SK-N-SH (cell line): ENCODE results near the gene AMN1. TPM values are rescaled to one million over a fixed set of nuclear protein-coding genes. Genes with fewer than 3 reads are reported as not detected.

Experiments used
- CTCF ChIA-PET: fragments of 300-600, 350-600 bp; formaldehyde crosslinking; extraction: SDS; loops from one replicate; lab custom pipeline; 2021; lab: Yijun Ruan, JAX
- POLR2A ChIA-PET: fragments of 350-600 bp; sonication (Branson Sonifier 250); formaldehyde crosslinking; extraction: SDS; loops from one replicate; lab custom pipeline; 2020; ENCODE audit warnings: antibody characterized with exemption, inconsistent platforms; lab: Yijun Ruan, JAX
- DNase-seq: peaks from one replicate; pipeline ENCODE4 v3.0.0; 2012
- H2AFZ ChIP-seq: fragments of 200-600 bp; sonication (generic); 2 replicates; pipeline ENCODE4 v1.8.1; 2016; ENCODE audit warnings: antibody characterized with exemption, mild to moderate bottlenecking, low read depth
- H3F3A ChIP-seq: fragments of 200-600 bp; sonication (generic); replicated peaks from 2 replicates; pipeline ENCODE3; 2016; ENCODE audit warnings: antibody characterized with exemption, mild to moderate bottlenecking; ENCODE audit not compliant: insufficient read depth
- H3K27ac ChIP-seq, 2 experiments: fragments of 200-500 bp in 1 of 2; fragments of 200-600 bp in 1 of 2; sonication (Bioruptor generic) in 1 of 2; sonication (generic), shearing (Covaris generic) in 1 of 2; 2 replicates each; pipeline versions ENCODE4 v1.5.1 to v1.6.1; 2014 to 2016; ENCODE audit warnings: low read depth in 2 of 2, inconsistent platforms in 1 of 2, low read length in 1 of 2, mild to moderate bottlenecking in 1 of 2, mixed read lengths in 1 of 2
- H3K27me3 ChIP-seq: fragments of 200-600 bp; sonication (generic), shearing (Covaris generic); 2 replicates; pipeline ENCODE4 v1.6.1; 2016; ENCODE audit warnings: mixed run types; ENCODE audit not compliant: insufficient read depth
- H3K36me3 ChIP-seq, 2 experiments: fragments of 200-500 bp in 1 of 2; fragments of 200-600 bp in 1 of 2; sonication (Bioruptor generic) in 1 of 2; sonication (generic) in 1 of 2; replicated peaks in 1 of 2; 2 replicates each; pipeline versions ENCODE3 to v1.5.1; 2014 to 2016; ENCODE audit warnings: low read length in 1 of 2, mild to moderate bottlenecking in 1 of 2; ENCODE audit not compliant: insufficient read depth in 2 of 2, control insufficient read depth in 1 of 2
- H3K4me1 ChIP-seq, 2 experiments: fragments of 200-500 bp in 1 of 2; fragments of 200-600 bp in 1 of 2; sonication (Bioruptor generic) in 1 of 2; sonication (generic), shearing (Covaris generic) in 1 of 2; 2 replicates each; pipeline versions ENCODE4 v1.5.1 to v1.6.1; 2014 to 2016; ENCODE audit warnings: low read depth in 1 of 2, low read length in 1 of 2, mixed run types in 1 of 2; ENCODE audit not compliant: insufficient read depth in 2 of 2, control insufficient read depth in 1 of 2
- H3K4me2 ChIP-seq: fragments of 200-600 bp; sonication (generic), shearing (Covaris generic); 2 replicates; pipeline ENCODE4 v1.6.1; 2017; ENCODE audit warnings: mixed run types
- H3K4me3 ChIP-seq, 2 experiments: fragments of 200-500 bp in 1 of 2; fragments of 200-600 bp in 1 of 2; sonication (Bioruptor generic) in 1 of 2; sonication (generic), shearing (Covaris generic) in 1 of 2; 2 replicates each; pipeline versions ENCODE4 v1.5.1 to v1.8.1; 2014 to 2016; ENCODE audit warnings: low read depth in 2 of 2, inconsistent platforms in 1 of 2, low read length in 1 of 2, mild to moderate bottlenecking in 1 of 2, mixed read lengths in 1 of 2, moderate library complexity in 1 of 2
- H3K79me2 ChIP-seq: fragments of 200-600 bp; sonication (generic); 2 replicates; pipeline ENCODE4 v1.8.1; 2017; ENCODE audit warnings: mild to moderate bottlenecking; ENCODE audit not compliant: insufficient read depth
- H3K9ac ChIP-seq: fragments of 200-600 bp; sonication (generic); 2 replicates; pipeline ENCODE4 v1.6.1; 2017; ENCODE audit warnings: mixed run types
- H3K9me2 ChIP-seq: fragments of 200-600 bp; sonication (generic); 2 replicates; pipeline ENCODE4 v1.6.1; 2017; ENCODE audit warnings: mixed run types
- H3K9me3 ChIP-seq: fragments of 200-600 bp; sonication (generic); 2 replicates; pipeline ENCODE4 v1.6.1; 2017; ENCODE audit warnings: mixed run types, mild to moderate bottlenecking, moderate library complexity
- H4K20me1 ChIP-seq: fragments of 200-600 bp; sonication (generic); 2 replicates; pipeline ENCODE4 v1.6.1; 2017; ENCODE audit warnings: mild to moderate bottlenecking, mixed run types; ENCODE audit not compliant: insufficient read depth
- CHD2 ChIP-seq: fragments of 150-350 bp; IDR thresholded peaks from 2 replicates; pipeline ENCODE4 v1.6.1; 2018; ENCODE audit warnings: low read length; ENCODE audit not compliant: partially characterized antibody
- CTCF ChIP-seq: fragments of 200-600 bp; sonication (generic); IDR thresholded peaks from 2 replicates; pipeline ENCODE4 v1.6.1; 2017; ENCODE audit warnings: antibody characterized with exemption, mild to moderate bottlenecking, moderate library complexity
- EP300 ChIP-seq, 2 experiments: IDR thresholded peaks; 2 replicates each; pipeline versions ENCODE4 v1.4.0 to v1.6.1; 2012; ENCODE audit warnings: borderline replicate concordance in 1 of 2, low read depth in 1 of 2, low read length in 1 of 2
- FOSL2 ChIP-seq: IDR thresholded peaks from 2 replicates; pipeline ENCODE4 v1.4.0; 2012; ENCODE audit warnings: low read depth, mild to moderate bottlenecking, moderate library complexity, borderline replicate concordance
- FOXJ3 ChIP-seq: sonication (generic); formaldehyde crosslinking; IDR thresholded peaks from 2 replicates; pipeline ENCODE4 v1.5.1; 2020; ENCODE audit warnings: mild to moderate bottlenecking, missing genetic modification reagents
- FOXM1 ChIP-seq: IDR thresholded peaks from 2 replicates; pipeline ENCODE4 v1.4.0; 2012; ENCODE audit warnings: low read depth, mild to moderate bottlenecking
- GATA2 ChIP-seq: sonication (generic); formaldehyde crosslinking; IDR thresholded peaks from 2 replicates; pipeline ENCODE4 v1.5.0; 2020; ENCODE audit warnings: mild to moderate bottlenecking, missing genetic modification reagents
- MEF2A ChIP-seq: IDR thresholded peaks from 2 replicates; pipeline ENCODE4 v1.4.0; 2012; ENCODE audit warnings: low read depth, borderline replicate concordance
- NFIC ChIP-seq: IDR thresholded peaks from 2 replicates; pipeline ENCODE4 v1.4.0; 2012; ENCODE audit warnings: borderline replicate concordance
- POLR2AphosphoS5 ChIP-seq: IDR thresholded peaks from 2 replicates; pipeline ENCODE4 v1.6.1; 2012; ENCODE audit warnings: low read depth, low read length
- RCOR1 ChIP-seq: fragments of 150-350 bp; IDR thresholded peaks from 2 replicates; pipeline ENCODE4 v1.6.1; 2017; ENCODE audit warnings: antibody characterized with exemption, low read length
- RFX5 ChIP-seq: IDR thresholded peaks from 2 replicates; pipeline ENCODE4 v1.6.1; 2012; ENCODE audit warnings: mild to moderate bottlenecking, improper control_type of control experiment, low read length
- SIN3A ChIP-seq: IDR thresholded peaks from 2 replicates; pipeline ENCODE4 v1.6.1; 2012; ENCODE audit warnings: low read depth, mild to moderate bottlenecking, low read length, moderate library complexity, borderline replicate concordance
- TAF1 ChIP-seq: IDR thresholded peaks from 2 replicates; pipeline ENCODE4 v1.6.1; 2012; ENCODE audit warnings: low read depth, mild to moderate bottlenecking, low read length, moderate library complexity, borderline replicate concordance
- TCF12 ChIP-seq: IDR thresholded peaks from 2 replicates; pipeline ENCODE4 v1.4.0; 2012
- TEAD4 ChIP-seq: IDR thresholded peaks from 2 replicates; pipeline ENCODE4 v1.4.0; 2012; ENCODE audit warnings: mild to moderate bottlenecking, borderline replicate concordance; ENCODE audit not compliant: insufficient read depth
- USF2 ChIP-seq: fragments of 150-350 bp; IDR thresholded peaks from 2 replicates; pipeline ENCODE4 v1.6.1; 2017; ENCODE audit warnings: antibody characterized with exemption, low read length, low read depth, borderline replicate concordance
- YY1 ChIP-seq: IDR thresholded peaks from 2 replicates; pipeline ENCODE4 v1.4.0; 2012; ENCODE audit warnings: low read depth, mild to moderate bottlenecking
- ZBTB33 ChIP-seq: IDR thresholded peaks from 2 replicates; pipeline ENCODE4 v1.4.0; 2012; ENCODE audit warnings: low read depth, borderline replicate concordance
- WGBS: methylation state at CpG from one replicate; pipeline ENCODE4 v1.1.6; 2017; ENCODE audit warnings: low lambda C conversion rate; 5-methylcytosine and 5-hydroxymethylcytosine counted together
- polyA plus RNA-seq, 3 experiments: library from polyadenylated mRNA; depleted of rRNA; stranded (reverse); fragments of >200 nt; gene quantifications; 2 replicates each; pipeline ENCODE4 v1.2.3, GENCODE V29; 2012

Gene AMN1
- polyA plus RNA-seq, 1 of the 3 experiments (the other 2 are of a cell fraction), result 8.6 TPM

GRCh38 chr12:31742891-31743290 lies 14.1 kb upstream of the AMN1 start:
- Histone ChIP-seq H4K20me1 (no peaks in the 10 kb centered on the region), H3K4me1 (peaks cover 0 to 16% of the 10 kb centered on the region in 2 experiments; a peak in 1 of 4 replicates), H3K4me3 (no peak overlapping the region), H3K4me2 (no peak overlapping the region), H3K36me3 (no peaks in the 10 kb centered on the region), H3K79me2 (no peaks in the 10 kb centered on the region), H3K9ac (no peak overlapping the region), H3F3A (no peaks in the 10 kb centered on the region), H2AFZ (no peak overlapping the region), H3K27ac (no peak overlapping the region), H3K9me3 (no peaks in the 10 kb centered on the region), H3K27me3 (no peaks in the 10 kb centered on the region), H3K9me2 (no peaks in the 10 kb centered on the region)
- no peak for TF ChIP-seq FOXM1
- no peak for TF ChIP-seq EP300 (IDR thresholded peaks at IDR 0.05; ENCODE audit: borderline replicate concordance in 1 of 2, low read depth in 1 of 2, low read length in 1 of 2)
- TF ChIP-seq YY1, result no peak
- no peak for TF ChIP-seq FOXJ3 (CRISPR knock-in tag)
- TF ChIP-seq POLR2AphosphoS5, result no peak
- no peak for TF ChIP-seq ZBTB33
- no peak for TF ChIP-seq SIN3A
- no peak for TF ChIP-seq CTCF
- no peak for TF ChIP-seq MEF2A
- no peak for TF ChIP-seq CHD2
- no peak for TF ChIP-seq TEAD4
- no peak for TF ChIP-seq TAF1
- no peak for TF ChIP-seq USF2
- no peak for TF ChIP-seq RFX5
- TF ChIP-seq NFIC, result no peak
- TF ChIP-seq TCF12, result no peak
- no peak for TF ChIP-seq GATA2 (CRISPR knock-in tag)
- no peak for TF ChIP-seq RCOR1
- no peak for TF ChIP-seq FOSL2
- WGBS, result 39% methylated on average over 1 of the region's 1 CpG
- ChIA-PET CTCF (interaction anchor here (1.0 to 1.2 kb wide), 2 partner anchors 10 to 14 kb away, joined by 3 to 5 read pairs; partner anchors contain the start of gene AMN1), POLR2A (interaction anchor here (1.6 kb wide), 1 partner anchor 14 kb away, joined by 4 read pairs; the partner anchor contains the start of gene AMN1)
- DNase-seq, result no peak
